K562 (cell line): ENCODE measurements around the gene MARCO. TPM values are rescaled to one million over a fixed set of nuclear protein-coding genes. Genes with fewer than 3 reads are reported as not detected.
A peak's percentile ranks its signal among the peaks of the same experiment; 100 is the strongest.

ENCODE experiments used
- HMG20A ChIP-seq: fragments of 450-650 bp; formaldehyde crosslinking; conservative IDR thresholded peaks from 2 replicates; pipeline ENCODE4 v1.4.0; 2020; ENCODE audit warnings: mild to moderate bottlenecking, mixed read lengths
- RAD21 ChIP-seq, 2 experiments: fragments of 250-450 bp in 1 of 2; fragments of 450-650 bp in 1 of 2; sonication (Bioruptor Pico) in 1 of 2; formaldehyde crosslinking in 1 of 2; IDR thresholded peaks in 1 of 2; conservative IDR thresholded peaks in 1 of 2; 2 replicates each; pipeline versions ENCODE4 v1.4.0 to v1.8.0; 2020 to 2022; ENCODE audit warnings: mild to moderate bottlenecking in 2 of 2, moderate library complexity in 1 of 2
- ZNF134 ChIP-seq: fragments of 250-450 bp; sonication (Bioruptor Pico); conservative IDR thresholded peaks from 2 replicates; pipeline ENCODE4 v1.4.0; 2020
- ZSCAN32 ChIP-seq: fragments of 450-650 bp; formaldehyde crosslinking; IDR thresholded peaks from 2 replicates; pipeline ENCODE4 v1.4.0; 2020; ENCODE audit warnings: mild to moderate bottlenecking, moderate library complexity
- polyA plus RNA-seq, 8 experiments: library from polyadenylated mRNA; depleted of rRNA in 4 of 8; stranded (reverse) in 5 of 8; unstranded in 3 of 8; fragments of >200 nt; fragmentation: Nextera tagmentation in 2 of 8; fragmentation: Illumina TruSeq in 1 of 8; extraction: Ambion mirVana in 2 of 8; extraction: Trizol in 1 of 8; gene quantifications; 2 replicates each; pipeline versions ENCODE4 v1.2.1 to v1.2.3, GENCODE V29; 2011 to 2014; ENCODE audit warnings: inconsistent platforms in 1 of 8, missing spikeins in 1 of 8
- total RNA-seq, 7 experiments: library from RNA; depleted of rRNA in 6 of 7; stranded (reverse); fragments of >200 nt in 6 of 7; fragmentation: Illumina TruSeq in 2 of 7; extraction: Trizol in 2 of 7; gene quantifications; 2 replicates each; pipeline versions ENCODE4 v1.2.1 to v1.2.3, GENCODE V29; 2011 to 2021; ENCODE audit warnings: low replicate concordance in 1 of 7
- TF ChIP-seq, protein P1 (sequence below): fragments of 200-800 bp; sonication (Bioruptor generic); IDR thresholded peaks from 2 replicates; pipeline ENCODE4 v1.6.1; 2017; ENCODE audit warnings: missing genetic modification characterization, missing compliant biosample characterization
- TF ChIP-seq, protein P2 (sequence below), 2 experiments: fragments of 450-650 bp; formaldehyde crosslinking in 1 of 2; IDR thresholded peaks; 2 replicates each; pipeline versions ENCODE4 v1.4.0 to v1.6.1; 2014 to 2020; ENCODE audit warnings: mild to moderate bottlenecking in 2 of 2, borderline replicate concordance in 1 of 2, low read depth in 1 of 2
- TF ChIP-seq, protein P3 (sequence below): fragments of 450-650 bp; formaldehyde crosslinking; IDR thresholded peaks from 2 replicates; pipeline ENCODE4 v1.4.0; 2020; ENCODE audit warnings: mild to moderate bottlenecking, moderate library complexity

MARCO gene
- total and polyA plus RNA-seq, 9 of the 15 experiments (the other 6 are each of a cell fraction or from before 2014, with no cell fraction given), result 0.31 TPM; not detected in 8

DNA sequence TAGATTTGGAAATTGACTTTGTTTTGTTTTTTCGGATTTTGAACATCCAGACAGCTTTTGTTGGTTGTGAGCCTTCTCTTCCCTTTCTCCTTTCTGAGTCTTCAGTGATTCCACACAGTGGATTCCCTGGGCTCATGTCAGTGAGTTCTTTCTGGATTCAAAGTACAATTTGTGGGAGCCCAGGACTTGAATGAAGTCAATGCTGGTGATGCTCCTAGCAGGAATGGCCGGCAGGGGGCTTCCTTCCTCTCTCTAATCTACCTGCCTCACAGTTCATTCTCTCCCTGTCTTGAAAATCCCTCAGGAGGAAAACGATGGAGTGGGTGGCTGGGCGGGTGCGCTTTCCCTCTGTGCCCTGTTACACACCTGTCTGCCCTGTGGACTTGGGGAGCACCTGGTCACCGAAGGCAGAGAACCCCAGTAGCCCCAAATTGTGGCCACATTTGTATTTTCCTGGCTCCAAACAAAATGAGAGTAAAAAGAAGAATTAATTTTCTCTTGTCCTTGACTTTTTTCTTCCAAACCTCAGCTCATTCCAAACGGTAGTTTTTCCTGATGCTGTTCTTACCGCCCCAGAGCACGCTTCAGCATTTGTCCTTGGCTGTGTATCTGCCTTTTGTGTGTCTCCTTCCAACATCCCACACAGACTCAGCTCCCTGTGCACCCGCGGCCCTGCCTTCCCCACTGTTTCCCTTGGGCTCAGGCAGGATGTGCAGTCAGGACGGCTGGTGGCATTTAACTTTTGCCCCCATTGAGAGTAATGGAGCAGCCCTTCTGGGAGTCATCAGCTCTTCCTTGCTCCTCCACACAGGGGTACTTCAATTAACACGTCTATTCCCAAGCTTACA lies 86.6 kb downstream of the MARCO start (continued):
- TF ChIP-seq RAD21 (CRISPR knock-in tag; conservative IDR thresholded peaks at IDR 0.05 in 1 of 2, IDR thresholded peaks at IDR 0.05 in 1 of 2) (peak; percentile 40 to 68), HMG20A (CRISPR knock-in tag) (no peak), ZSCAN32 (no peak), ZNF134 (CRISPR knock-in tag) (no peak)
- TF ChIP-seq, protein P1, sequence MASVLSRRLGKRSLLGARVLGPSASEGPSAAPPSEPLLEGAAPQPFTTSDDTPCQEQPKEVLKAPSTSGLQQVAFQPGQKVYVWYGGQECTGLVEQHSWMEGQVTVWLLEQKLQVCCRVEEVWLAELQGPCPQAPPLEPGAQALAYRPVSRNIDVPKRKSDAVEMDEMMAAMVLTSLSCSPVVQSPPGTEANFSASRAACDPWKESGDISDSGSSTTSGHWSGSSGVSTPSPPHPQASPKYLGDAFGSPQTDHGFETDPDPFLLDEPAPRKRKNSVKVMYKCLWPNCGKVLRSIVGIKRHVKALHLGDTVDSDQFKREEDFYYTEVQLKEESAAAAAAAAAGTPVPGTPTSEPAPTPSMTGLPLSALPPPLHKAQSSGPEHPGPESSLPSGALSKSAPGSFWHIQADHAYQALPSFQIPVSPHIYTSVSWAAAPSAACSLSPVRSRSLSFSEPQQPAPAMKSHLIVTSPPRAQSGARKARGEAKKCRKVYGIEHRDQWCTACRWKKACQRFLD, result no peak
- TF ChIP-seq, protein P2, sequence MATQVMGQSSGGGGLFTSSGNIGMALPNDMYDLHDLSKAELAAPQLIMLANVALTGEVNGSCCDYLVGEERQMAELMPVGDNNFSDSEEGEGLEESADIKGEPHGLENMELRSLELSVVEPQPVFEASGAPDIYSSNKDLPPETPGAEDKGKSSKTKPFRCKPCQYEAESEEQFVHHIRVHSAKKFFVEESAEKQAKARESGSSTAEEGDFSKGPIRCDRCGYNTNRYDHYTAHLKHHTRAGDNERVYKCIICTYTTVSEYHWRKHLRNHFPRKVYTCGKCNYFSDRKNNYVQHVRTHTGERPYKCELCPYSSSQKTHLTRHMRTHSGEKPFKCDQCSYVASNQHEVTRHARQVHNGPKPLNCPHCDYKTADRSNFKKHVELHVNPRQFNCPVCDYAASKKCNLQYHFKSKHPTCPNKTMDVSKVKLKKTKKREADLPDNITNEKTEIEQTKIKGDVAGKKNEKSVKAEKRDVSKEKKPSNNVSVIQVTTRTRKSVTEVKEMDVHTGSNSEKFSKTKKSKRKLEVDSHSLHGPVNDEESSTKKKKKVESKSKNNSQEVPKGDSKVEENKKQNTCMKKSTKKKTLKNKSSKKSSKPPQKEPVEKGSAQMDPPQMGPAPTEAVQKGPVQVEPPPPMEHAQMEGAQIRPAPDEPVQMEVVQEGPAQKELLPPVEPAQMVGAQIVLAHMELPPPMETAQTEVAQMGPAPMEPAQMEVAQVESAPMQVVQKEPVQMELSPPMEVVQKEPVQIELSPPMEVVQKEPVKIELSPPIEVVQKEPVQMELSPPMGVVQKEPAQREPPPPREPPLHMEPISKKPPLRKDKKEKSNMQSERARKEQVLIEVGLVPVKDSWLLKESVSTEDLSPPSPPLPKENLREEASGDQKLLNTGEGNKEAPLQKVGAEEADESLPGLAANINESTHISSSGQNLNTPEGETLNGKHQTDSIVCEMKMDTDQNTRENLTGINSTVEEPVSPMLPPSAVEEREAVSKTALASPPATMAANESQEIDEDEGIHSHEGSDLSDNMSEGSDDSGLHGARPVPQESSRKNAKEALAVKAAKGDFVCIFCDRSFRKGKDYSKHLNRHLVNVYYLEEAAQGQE (IDR thresholded peaks at IDR 0.05; ENCODE audit: borderline replicate concordance), result peak; percentile 34; the same call in 1 of the 2 replicates
- TF ChIP-seq, protein P2 (CRISPR knock-in tag; IDR thresholded peaks at IDR 0.05; ENCODE audit: low read depth), result no peak
- TF ChIP-seq, protein P3, sequence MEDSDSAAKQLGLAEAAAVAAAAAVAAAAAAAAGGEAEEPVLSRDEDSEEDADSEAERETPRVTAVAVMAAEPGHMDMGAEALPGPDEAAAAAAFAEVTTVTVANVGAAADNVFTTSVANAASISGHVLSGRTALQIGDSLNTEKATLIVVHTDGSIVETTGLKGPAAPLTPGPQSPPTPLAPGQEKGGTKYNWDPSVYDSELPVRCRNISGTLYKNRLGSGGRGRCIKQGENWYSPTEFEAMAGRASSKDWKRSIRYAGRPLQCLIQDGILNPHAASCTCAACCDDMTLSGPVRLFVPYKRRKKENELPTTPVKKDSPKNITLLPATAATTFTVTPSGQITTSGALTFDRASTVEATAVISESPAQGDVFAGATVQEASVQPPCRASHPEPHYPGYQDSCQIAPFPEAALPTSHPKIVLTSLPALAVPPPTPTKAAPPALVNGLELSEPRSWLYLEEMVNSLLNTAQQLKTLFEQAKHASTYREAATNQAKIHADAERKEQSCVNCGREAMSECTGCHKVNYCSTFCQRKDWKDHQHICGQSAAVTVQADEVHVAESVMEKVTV (CRISPR knock-in tag), result 0 out of 2 replicates have a peak, but pooled peaks have one; percentile 9
